Kidney (tissue), 14 donors: ENCODE data around the gene C3orf20. TPM values are rescaled to one million over a fixed set of nuclear protein-coding genes. Genes with fewer than 3 reads are reported as not detected.
A peak's percentile ranks its signal among the peaks of the same experiment; 100 is the strongest.

ENCODE experiments used
- DNase-seq, 5 donors: peaks; one replicate each; pipeline ENCODE4 v3.0.0-alpha.2; 2013 to 2020
- FAIRE-seq: peaks from 2 replicates; lab custom pipeline; 2012; peaks lifted over from hg19 to GRCh38; lab: Jason Lieb, UNC
- H3K27ac ChIP-seq, 2 donors: one replicate each; pipeline ENCODE4 v1.7.0; 2013; ENCODE audit warnings: low read depth in 2 of 2, low read length in 2 of 2, inconsistent platforms in 1 of 2
- H3K27me3 ChIP-seq: one replicate; pipeline ENCODE4 v1.7.1; 2013; ENCODE audit warnings: low read length, inconsistent platforms; ENCODE audit not compliant: control insufficient read depth, insufficient read depth
- H3K36me3 ChIP-seq, 3 donors: one replicate each; pipeline versions ENCODE4 v1.7.0 to v1.7.1; 2013; ENCODE audit warnings: low read length in 3 of 3, control low read depth in 1 of 3, inconsistent platforms in 1 of 3; ENCODE audit not compliant: insufficient read depth in 3 of 3, control insufficient read depth in 2 of 3
- H3K4me1 ChIP-seq, 3 donors: one replicate each; pipeline versions ENCODE4 v1.7.0 to v1.7.1; 2013; ENCODE audit warnings: low read length in 3 of 3, inconsistent platforms in 1 of 3, low read depth in 1 of 3; ENCODE audit not compliant: control insufficient read depth in 2 of 3, insufficient read depth in 2 of 3
- H3K4me3 ChIP-seq, 3 donors: one replicate each; pipeline versions ENCODE4 v1.7.0 to v1.8.1; 2013; ENCODE audit warnings: low read length in 3 of 3, control low read depth in 1 of 3, inconsistent platforms in 1 of 3
- H3K9ac ChIP-seq, 3 donors: one replicate each; pipeline versions ENCODE4 v1.7.0 to v1.7.1; 2013; ENCODE audit warnings: low read length in 3 of 3, control low read depth in 1 of 3, inconsistent platforms in 1 of 3
- H3K9me3 ChIP-seq, 3 donors: one replicate each; pipeline versions ENCODE4 v1.7.0 to v1.7.1; 2013; ENCODE audit warnings: low read length in 3 of 3, control low read depth in 1 of 3, inconsistent platforms in 1 of 3; ENCODE audit not compliant: control insufficient read depth in 2 of 3, insufficient read depth in 1 of 3
- intact Hi-C: fragments of 100-400 bp; cut with DNase I; formaldehyde crosslinking; loops from one replicate; pipeline ENCODE4 v1.11.1; 2022
- polyA plus RNA-seq: library from polyadenylated mRNA; stranded (reverse); fragments of 350-450 nt; fragmentation: Illumina TruSeq; extraction: RNeasy Lipid Tissue Mini Kit (QIAGEN cat#74804); gene quantifications from one replicate; pipeline ENCODE4 v1.2.3, GENCODE V29; 2014; ENCODE audit warnings: low read depth, low replicate concordance; ENCODE audit not compliant: insufficient read depth
- total RNA-seq: library from RNA; stranded (reverse); fragmentation: NEBNext Ultra II Directional; extraction: Animal tissue kit (Norgen Biotek cat#: 25700); gene quantifications from one replicate; pipeline ENCODE4 v1.2.1, GENCODE V29; 2021
- TF ChIP-seq, protein P1 (sequence below): IDR thresholded peaks from 3 replicates; pipeline ENCODE4 v1.5.1; 2012; ENCODE audit warnings: mild to moderate bottlenecking, moderate library complexity, borderline replicate concordance; ENCODE audit not compliant: insufficient read depth; ENCODE audit errors: extremely low read depth
- donor health status: control.
- donor health status: control.
- donor health status: control.
- donor health status: control.
- donor health status: control.
- donor health status: DM: yes; HTN: yes; CAD: no.
- donor health status: Normal renal cell carcinoma (clear cell type).

Gene C3orf20
- total and polyA plus RNA-seq, 2 donors from 2014 or later, result 0.16 TPM; not detected in 1

DNA sequence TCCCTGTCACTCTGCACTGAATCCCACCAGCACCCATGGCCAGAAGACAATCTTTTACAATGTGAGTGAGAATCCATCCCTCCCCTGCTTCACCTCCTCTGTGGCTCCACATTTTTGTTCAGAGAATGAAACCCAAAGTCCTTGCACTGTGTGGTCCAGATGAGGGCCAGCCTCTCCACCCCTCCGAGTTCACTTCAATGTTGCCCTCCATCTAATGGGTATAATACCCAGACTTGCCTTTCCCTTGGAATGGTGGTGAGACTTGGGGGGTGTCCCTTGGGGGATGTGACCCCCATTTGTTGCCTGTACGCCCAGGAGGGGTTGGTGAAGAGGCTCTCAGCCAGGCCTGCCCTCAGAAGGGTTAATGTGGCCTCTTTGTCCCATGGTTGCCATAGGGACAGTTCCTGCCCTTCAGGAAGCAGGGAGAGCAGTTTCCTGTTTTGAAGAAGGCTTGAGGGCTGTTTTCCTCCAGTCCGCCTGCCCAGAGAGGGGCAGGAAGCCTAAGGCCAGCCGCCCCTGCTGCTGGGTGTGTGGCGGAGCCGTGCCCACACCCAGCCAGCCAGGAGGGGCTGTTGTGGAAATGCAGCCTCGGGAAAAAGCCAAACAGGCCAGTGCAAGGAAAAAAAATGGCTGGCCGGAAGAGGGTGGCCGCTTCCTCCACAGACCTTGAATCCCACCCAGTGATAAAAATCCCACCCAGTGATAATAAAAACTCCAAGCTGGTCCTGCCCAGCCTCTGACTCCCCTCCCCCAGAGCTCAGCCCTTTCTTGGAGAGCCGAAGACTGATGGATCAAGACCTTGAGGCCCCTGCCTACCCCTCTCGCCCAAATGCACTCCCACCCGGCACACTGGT lies 129.3 kb downstream of the C3orf20 start:
- intact Hi-C loops, result no loop called here
- TF ChIP-seq, protein P1, sequence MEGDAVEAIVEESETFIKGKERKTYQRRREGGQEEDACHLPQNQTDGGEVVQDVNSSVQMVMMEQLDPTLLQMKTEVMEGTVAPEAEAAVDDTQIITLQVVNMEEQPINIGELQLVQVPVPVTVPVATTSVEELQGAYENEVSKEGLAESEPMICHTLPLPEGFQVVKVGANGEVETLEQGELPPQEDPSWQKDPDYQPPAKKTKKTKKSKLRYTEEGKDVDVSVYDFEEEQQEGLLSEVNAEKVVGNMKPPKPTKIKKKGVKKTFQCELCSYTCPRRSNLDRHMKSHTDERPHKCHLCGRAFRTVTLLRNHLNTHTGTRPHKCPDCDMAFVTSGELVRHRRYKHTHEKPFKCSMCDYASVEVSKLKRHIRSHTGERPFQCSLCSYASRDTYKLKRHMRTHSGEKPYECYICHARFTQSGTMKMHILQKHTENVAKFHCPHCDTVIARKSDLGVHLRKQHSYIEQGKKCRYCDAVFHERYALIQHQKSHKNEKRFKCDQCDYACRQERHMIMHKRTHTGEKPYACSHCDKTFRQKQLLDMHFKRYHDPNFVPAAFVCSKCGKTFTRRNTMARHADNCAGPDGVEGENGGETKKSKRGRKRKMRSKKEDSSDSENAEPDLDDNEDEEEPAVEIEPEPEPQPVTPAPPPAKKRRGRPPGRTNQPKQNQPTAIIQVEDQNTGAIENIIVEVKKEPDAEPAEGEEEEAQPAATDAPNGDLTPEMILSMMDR, result no peak
- DNase-seq, result peak in 1 of 5 donors; percentile 64
- Histone ChIP-seq H3K4me3 (peak overlapping the region in 1 of 3 donors; percentile 27), H3K36me3 (no peaks in the 10 kb centered on the region), H3K27ac (peak overlapping the region; percentile 82 to 84), H3K27me3 (peaks cover 3% of the 10 kb centered on the region), H3K9ac (peak overlapping the region in 1 of 3 donors; percentile 8), H3K9me3 (no peaks in the 10 kb centered on the region), H3K4me1 (peaks cover 0 to 37% (median 28%) of the 10 kb centered on the region in 3 donors)
- FAIRE-seq, result no peak

DNA sequence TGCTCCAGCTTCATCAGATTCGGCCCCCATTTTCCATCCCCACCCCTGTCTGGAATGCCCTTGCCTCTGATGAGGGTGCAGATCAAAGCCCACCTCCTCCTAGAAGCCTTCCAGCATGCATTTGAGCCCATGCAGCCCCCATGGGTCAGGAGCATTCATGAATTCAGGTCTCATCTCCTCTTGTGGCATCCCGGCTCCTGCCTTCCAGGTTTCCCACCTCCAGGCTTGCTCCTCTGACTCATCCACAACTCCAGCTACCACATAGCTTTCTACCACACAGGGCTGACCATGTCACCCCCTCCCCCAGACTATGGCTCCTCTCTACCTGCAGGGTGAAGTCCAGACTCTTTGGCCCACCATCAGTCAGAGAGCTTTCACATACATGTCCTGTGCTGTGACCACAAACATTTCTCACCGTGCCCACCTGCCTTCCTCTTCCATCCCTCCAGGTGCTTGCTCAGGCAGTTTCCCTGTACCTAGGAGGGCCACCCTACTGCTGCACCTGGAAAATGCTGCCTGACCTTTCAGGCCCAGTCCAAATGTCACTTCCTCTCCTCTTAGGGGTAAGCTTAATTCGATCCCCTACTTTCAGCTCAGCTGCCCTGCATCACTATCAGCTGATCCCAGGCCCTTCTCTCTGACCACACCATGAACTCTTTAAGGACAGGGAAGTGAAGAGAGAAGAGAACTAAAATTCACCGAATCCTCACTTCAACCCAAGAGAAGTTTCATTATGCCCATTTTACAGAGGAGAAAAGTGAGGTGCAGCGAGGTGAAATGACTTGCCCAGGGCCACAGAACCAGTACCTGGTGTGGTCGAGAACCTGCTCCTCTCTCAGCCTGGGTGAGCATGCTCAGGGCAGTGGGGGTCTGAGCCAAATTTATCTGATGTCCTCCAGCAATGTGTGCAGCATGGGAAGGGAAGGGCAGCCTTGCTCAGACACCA lies 130.2 kb downstream of the C3orf20 start:
- FAIRE-seq, result no peak
- H3K27me3 ChIP-seq, result peaks cover 5% of the 10 kb centered on the region
- H3K27ac ChIP-seq, result peak overlapping the region in 1 of 2 donors; percentile 84
- no peak overlapping the region for H3K9ac ChIP-seq
- H3K9me3 ChIP-seq, result no peaks in the 10 kb centered on the region
- TF ChIP-seq, protein P1, result no peak
- peaks cover 0 to 44% (median 32%) of the 10 kb centered on the region in 3 donors for H3K4me1 ChIP-seq
- H3K36me3 ChIP-seq, result no peaks in the 10 kb centered on the region
- intact Hi-C loops, result no loop called here
- H3K4me3 ChIP-seq, result no peak overlapping the region
- DNase-seq, result no peak

DNA sequence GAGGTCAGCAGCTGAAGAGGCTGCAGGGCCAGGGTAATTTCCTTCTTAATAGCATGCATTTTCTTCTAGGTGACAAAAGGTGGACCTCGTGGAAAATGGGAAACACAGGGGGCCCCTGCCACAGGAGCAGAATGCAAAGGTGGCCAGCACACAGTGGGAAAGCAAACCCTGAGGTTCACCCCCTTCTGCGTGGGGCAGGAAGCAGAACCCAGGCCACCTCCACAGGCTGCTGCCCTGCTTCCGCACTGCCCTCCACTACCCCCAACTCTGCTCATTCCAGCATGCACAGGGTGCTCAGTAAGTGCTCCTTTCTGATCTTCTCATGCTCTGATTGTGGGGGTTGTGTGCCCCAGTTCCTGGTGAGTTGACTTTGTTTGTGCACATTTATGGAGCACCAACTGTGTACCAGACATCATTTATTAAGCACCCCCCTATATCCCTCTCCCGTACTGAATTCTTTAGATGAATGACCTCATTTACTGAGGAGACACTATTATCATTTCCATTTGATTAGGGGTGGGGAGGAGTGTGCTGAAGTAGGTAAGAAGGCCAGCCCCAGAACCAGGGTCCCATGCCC lies 131.1 kb downstream of the C3orf20 start:
- no peak overlapping the region for H3K27ac ChIP-seq
- intact Hi-C loops, result no loop called here
- no peak overlapping the region for H3K9ac ChIP-seq
- no peak for DNase-seq
- no peaks in the 10 kb centered on the region for H3K9me3 ChIP-seq
- no peaks in the 10 kb centered on the region for H3K36me3 ChIP-seq
- TF ChIP-seq, protein P1, result no peak
- FAIRE-seq, result no peak
- no peak overlapping the region for H3K4me3 ChIP-seq
- H3K4me1 ChIP-seq, result peaks cover 0 to 42% (median 32%) of the 10 kb centered on the region in 3 donors
- peaks cover 5% of the 10 kb centered on the region for H3K27me3 ChIP-seq
